Activated CD4-positive, alpha-beta T cell treated with anti-CD3 and anti-CD28 coated beads, Interleukin-2, amount 50 U/mL, for 4 hours (primary cell): ENCODE measurements around the gene MUC6.

Source experiments
- DNase-seq, 2 experiments: peaks; one replicate each; pipeline ENCODE4 v3.0.0-alpha.2; 2020

MUC6 gene

DNA sequence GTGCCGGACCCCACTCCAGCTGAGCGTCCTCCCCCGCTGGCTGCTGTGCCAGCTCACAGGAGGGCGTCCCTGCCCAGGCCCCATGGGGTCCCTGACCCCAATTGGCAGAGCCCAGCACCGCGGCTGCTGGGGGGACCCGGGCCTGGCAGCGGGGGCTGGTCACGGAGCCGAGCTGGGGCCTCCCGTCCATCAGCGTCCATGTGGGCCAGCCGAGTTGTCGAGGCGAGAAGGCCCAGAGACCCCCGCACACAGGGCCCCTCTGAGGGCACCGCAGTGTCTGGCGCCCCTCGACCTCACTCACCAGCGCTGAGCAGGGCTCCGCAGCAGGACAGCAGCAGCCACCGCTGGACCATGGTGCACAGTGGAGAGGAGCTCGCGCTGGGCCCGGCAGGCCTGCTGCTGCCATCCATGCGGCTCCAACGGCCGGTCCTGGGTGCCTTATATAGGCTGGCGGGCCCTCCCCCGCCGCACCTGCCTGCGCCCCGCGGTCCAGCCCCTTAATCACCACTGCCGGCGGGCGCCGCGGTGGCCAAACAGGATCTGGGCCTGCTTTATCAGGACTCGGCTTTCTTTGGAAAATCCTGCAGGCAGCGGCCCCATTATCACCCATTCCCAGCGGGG lies at the start of gene MUC6:
Gene MUC6, minus strand, starts transcription at position 416 of the 621 bp plus-strand sequence. Its CDS starts 63 bp downstream, at position 353.
- no peak for DNase-seq

DNA sequence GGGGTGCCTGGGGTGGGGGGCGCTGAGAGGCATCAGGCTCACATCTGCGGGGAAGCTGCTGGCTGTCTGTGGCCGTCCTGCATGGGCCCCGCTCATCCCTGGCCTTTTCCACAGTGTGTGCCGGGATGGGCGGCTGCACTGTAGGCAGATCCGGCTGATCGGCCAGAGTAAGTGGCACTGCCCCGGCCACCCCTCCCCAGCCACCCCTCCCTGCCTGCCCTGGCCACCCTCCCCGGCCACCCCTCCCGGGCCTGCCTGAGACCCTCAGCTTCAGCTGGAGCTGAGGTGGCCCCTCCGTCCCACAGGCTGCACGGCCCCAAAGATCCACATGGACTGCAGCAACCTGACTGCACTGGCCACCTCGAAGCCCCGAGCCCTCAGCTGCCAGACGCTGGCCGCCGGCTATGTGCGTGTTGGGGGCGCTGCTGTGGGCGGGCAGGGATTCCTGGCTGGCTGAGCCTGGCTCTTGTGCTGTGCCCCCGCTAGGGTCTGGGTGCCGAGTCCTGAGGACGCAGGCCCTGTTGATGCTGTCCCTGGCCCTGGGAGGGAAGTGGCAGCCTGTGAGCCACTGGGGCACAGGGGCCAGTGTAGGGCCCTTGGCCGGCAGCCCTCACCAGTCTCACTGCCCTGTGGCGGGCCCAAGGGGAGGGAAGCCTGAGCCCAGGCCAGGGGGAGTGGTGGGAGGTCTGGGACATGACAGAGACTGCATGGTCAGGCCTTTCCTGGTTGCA lies 49.1 kb upstream of the MUC6 start:
- no peak for DNase-seq

- DNase-seq, result no peak
These were observed 48.3 kb upstream of the MUC6 start for GRCh38 chr11:1084561-1085439.

DNA sequence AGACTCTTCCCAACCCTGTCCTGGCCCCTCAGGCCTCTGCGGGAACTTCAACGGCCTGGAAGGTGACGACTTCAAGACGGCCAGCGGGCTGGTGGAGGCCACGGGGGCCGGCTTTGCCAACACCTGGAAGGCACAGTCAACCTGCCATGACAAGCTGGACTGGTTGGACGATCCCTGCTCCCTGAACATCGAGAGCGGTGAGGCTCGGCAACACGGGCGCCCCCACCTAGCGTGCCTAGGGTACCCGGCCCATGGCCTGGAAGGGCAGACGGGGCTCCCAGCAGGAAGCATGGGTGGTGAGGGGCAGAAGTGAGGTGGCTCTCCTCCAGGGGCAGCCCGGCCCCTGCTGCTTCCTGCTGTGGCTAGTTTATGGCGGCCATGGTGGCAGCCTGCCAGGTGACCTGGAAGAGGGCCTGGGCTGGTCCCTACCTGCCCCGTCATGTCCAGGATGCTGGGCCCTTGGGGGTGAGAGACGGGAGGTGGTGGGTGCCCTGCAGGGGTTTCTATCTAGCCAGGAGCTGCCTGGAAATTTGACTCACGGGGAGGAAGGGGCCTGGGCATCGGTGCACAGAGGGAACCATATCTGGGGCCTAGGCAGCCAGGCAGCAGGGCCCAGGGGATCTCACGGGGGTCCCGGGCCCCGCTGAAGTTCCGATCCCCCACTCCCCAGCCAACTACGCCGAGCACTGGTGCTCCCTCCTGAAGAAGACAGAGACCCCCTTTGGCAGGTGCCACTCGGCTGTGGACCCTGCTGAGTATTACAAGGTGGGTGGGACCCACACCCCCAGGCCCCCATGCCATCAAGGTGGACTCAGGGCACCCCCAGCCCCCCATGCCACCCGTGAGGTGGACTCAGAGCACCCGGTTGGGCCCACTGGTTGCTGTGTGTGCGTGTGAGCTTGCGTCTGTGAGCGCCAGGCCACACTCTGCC lies 47.4 kb upstream of the MUC6 start:
- DNase-seq, result no peak

DNA sequence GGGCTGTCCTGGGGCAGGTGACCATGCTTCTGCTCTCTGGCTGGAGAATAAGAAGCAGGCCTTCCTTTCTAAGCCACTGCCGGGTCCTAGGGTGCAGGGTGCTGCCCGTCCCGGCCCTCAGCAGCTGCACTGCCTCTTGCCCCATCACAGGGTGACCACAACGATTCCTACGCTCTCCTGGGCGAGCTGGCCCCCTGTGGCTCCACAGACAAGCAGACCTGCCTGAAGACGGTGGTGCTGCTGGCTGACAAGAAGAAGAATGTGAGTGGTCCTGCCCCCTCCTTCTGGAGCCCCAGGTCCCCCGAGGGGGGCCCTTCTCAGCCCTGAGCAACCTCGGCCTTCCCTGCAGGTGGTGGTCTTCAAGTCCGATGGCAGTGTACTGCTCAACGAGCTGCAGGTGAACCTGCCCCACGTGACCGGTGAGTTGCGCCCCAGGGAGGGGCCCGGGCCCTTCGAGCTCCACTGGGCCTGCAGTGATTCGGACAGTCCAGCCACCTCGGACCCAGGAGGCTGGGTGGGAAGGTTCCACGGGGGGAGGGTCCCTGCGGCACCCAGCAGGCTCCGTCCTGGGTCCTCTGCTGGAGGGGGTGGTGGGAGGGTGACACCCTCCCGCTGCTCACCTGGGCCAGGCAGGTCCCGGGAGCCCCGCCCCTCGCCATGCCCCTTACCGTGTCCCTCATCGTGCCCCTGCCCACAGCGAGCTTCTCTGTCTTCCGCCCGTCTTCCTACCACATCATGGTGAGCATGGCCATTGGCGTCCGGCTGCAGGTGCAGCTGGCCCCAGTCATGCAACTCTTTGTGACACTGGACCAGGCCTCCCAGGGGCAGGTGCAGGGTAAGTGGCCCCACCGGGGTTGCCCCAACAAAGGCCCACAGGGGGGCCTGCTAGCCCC lies 46.5 kb upstream of the MUC6 start:
- no peak for DNase-seq

DNA sequence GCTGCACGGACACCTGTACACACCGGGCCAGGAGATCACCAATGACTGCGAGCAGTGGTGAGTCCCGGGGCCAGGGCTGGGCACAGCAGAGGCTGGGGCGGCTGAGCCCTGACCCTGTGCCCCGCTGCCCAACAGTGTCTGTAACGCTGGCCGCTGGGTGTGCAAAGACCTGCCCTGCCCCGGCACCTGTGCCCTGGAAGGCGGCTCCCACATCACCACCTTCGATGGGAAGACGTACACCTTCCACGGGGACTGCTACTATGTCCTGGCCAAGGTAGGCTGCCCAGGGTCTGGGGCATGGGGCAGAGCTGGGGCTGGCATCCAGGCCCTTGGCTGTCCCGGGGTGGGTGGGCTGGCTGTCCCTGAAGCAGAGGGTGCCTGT lies 45.8 kb upstream of the MUC6 start:
- DNase-seq, result no peak

DNA sequence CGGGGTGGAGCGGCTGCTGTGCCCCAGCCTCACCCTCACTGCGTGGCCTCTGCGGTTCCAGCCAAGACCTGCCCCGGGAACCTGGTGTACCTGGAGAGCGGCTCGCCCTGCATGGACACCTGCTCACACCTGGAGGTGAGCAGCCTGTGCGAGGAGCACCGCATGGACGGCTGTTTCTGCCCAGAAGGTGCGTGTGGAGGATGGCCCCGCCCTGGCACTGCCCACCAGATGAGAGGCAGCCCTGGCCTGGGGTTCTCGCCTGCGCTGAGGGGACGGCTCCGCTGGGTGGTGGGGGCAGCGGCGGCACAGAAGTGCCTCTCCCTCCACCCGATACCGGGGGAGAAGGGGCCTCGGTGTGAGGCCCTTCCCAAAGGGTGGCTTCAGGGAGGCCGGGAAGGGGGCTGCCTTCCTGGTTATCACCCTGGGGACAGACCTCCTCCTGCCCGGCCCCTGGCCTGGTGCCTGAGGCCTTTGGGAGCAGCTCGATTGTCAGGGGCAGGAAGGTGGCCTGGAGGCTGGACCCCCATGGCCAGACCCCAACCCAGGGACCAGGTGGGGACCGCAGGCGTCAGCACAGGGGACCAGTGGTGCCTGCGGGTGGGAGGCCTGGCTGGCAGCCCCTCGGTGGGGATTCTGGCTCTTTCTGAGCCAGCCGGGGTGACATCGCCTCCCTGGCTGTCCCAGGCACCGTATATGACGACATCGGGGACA lies 45.2 kb upstream of the MUC6 start:
- no peak for DNase-seq

- DNase-seq, result no peak
These were observed 41.7 kb upstream of the MUC6 start for GRCh38 chr11:1078191-1078601.

DNA sequence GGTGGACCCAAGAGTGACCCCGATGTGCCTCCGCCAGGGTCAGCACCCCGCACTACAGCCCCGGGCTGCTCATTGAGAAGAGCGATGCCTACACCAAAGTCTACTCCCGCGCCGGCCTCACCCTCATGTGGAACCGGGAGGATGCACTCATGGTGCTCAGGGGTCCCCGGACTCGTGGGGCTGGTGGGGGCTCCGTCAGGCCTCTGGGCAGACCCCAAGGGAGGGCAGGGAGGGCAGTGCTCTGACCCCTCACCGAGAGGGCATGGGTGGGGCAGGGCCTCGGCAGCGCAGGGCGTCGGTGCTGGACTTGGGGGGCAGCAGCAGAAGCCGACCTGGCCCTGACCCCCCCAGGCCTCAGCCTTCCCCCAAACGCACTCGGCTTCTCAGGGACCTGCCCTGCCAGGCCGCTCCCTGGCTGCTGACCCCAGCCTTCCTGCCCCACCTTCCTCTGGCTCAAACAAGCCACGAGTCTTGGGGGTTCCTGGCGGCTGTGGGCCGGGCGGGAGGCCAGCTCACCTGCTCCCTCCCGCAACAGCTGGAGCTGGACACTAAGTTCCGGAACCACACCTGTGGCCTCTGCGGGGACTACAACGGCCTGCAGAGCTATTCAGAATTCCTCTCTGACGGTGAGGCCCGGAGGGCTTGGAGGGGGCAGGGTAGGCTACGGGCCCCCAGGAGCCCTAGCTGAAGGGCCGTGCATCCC lies 41.0 kb upstream of the MUC6 start:
- DNase-seq, result no peak

- no peak for DNase-seq
These were observed 40.5 kb upstream of the MUC6 start for GRCh38 chr11:1077033-1077416.

GRCh38 chr11:1076061-1076665 lies 39.6 kb upstream of the MUC6 start:
- no peak for DNase-seq

DNA sequence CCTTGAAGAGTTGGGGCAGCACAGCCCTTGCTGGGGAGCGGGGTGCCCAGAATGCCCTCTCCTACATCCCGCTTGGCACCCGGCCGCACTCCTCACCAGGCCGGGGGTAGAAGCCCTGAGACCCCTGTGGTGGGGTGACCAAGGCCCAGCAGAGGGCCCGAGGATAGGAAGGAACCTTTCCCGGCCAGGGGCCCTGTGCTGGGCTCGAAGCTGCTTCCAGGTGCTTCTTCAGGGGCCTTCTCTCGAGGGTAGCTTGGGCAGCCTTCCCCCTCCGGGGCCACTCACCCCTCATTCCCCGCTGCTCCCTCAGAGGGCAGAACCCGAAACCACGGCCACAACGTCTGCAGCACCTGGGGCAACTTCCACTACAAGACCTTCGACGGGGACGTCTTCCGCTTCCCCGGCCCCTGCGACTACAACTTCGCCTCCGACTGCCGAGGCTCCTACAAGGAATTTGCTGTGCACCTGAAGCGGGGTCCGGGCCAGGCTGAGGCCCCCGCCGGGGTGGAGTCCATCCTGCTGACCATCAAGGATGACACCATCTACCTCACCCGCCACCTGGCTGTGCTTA lies 38.9 kb upstream of the MUC6 start:
- no peak for DNase-seq

DNA sequence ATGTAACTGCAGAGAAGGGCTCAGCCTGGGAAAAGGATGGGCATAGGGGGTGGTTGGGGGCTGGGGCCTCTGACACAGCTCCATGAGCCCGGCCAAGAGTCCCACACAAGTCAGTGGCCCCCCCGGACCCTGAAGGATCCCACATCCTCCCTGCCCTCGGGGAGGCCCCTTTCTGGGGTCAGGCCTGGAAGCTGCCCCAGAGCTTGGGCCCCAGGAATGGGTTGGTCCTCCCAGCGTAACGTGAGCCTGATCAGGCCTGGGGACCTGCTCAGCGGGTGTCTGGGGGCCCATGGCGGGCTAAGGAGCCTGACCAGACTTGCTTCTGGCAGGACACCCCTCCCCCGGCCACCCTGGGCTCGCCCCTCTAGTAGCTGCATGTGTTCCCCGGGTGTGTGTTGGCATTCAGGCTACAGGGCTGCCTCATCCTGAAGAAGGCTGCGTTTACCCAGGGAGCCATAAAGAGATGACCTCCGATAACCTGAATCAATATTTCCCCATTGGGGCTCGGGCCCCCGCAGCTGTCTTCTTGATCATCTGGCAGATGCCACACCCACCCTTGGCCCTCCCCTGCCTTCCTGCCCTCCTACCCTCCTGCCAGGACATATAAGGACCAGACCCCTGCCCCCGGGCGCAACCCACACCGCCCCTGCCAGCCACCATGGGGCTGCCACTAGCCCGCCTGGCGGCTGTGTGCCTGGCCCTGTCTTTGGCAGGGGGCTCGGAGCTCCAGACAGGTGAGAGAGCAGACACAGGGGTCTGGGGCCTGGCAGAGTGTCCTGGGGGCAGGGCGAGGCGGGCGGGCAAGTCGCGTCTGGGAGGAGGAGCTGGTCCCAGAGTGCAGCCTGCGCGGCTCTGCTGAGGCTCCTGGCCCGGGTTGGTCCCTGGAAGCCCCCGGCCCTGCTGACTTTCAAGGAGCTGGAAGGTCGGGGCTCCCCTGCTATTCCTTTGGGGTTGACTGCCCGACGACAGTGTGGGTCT lies 38.0 kb upstream of the MUC6 start, which contains the start of gene MUC2:
Gene MUC2, plus strand, starts transcription at position 631 of the 978 bp plus-strand sequence.
- DNase-seq, result no peak

DNA sequence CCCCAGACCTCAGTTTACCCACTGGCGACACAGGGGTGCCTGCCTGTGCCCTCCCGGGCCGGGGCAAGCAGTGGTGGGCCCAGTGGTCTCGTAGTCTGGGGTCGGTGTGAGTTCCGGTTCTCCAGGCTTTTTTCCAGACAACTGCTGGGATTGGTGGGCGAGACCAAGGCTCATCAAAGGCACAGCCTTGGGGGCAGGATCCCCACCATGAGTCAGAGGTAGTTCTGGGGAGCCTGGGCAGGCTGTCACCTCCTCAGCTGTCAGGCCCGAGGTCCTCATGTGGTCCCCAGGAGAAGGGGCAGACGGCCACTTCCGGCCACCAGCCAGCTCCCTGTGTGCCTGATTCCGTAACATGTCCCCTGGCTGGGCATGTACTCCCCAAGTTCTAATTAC lies 37.3 kb upstream of the MUC6 start:
- no peak for DNase-seq

- DNase-seq, result no peak
These were observed 36.8 kb upstream of the MUC6 start for GRCh38 chr11:1073261-1073724.

DNA sequence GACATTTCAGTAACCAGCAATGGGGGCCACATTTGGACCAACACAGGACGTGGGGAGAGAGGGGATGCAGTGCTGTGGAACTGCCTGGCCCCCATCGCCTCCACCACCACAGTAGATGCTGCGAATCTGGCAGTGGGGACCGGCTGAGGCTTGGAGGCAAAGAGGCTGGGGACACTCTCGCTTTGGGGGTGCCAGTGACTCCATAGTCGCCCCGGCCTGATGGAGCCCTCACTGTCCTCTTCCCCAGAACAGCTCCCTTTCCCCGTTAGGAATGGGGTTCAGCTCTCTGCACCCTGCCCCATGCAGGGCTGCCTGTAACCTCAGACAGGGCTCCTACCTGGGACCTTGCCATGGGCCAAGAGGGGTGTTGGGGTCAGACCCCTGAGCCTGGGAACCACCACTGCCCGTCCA lies 36.3 kb upstream of the MUC6 start:
- DNase-seq, result no peak

- no peak for DNase-seq
These were observed 35.8 kb upstream of the MUC6 start for GRCh38 chr11:1072116-1072820.
